Ovary (tissue), 9 donors: ENCODE data around the gene SCYL1. TPM values are rescaled to one million over a fixed set of nuclear protein-coding genes. Genes with fewer than 3 reads are reported as not detected.
"Not testable (repeated sequence)": the region's sequence is repeated elsewhere in the genome, so short reads cannot be mapped to it uniquely, and the experiment has no call there.

Experiments used
- DNase-seq, 5 donors: peaks; one replicate each; pipeline ENCODE4 v3.0.0-alpha.2; 2019 to 2020
- H3K27ac ChIP-seq, 2 donors: fragments of 200-600 bp; one replicate each; pipeline versions ENCODE4 v1.5.1 to v1.8.0; 2019 to 2022
- H3K27me3 ChIP-seq: fragments of 200-600 bp; one replicate; pipeline ENCODE4 v1.8.0; 2022
- H3K36me3 ChIP-seq: fragments of 200-600 bp; sonication (generic); one replicate; pipeline ENCODE4 v1.5.1; 2019
- H3K4me1 ChIP-seq: one replicate; pipeline ENCODE4 v1.8.1; 2013; ENCODE audit warnings: mild to moderate bottlenecking, moderate library complexity; ENCODE audit not compliant: insufficient read depth
- H3K4me3 ChIP-seq: fragments of 200-600 bp; sonication (generic); one replicate; pipeline ENCODE4 v1.5.1; 2017
- H3K9me3 ChIP-seq, 2 donors: fragments of 200-600 bp in 1 of 2; sonication (generic) in 1 of 2; one replicate each; pipeline versions ENCODE4 v1.5.1 to v1.8.1; 2013 to 2019; ENCODE audit warnings: mild to moderate bottlenecking in 1 of 2, moderate library complexity in 1 of 2
- EP300 ChIP-seq: sonication (generic); formaldehyde crosslinking; IDR thresholded peaks from one replicate; pipeline ENCODE4 v1.6.1; 2017; ENCODE audit warnings: antibody characterized with exemption
- POLR2A ChIP-seq: fragments of 450-650 bp; IDR thresholded peaks from one replicate; pipeline ENCODE4 v1.6.1; 2017; ENCODE audit warnings: antibody characterized with exemption, mild to moderate bottlenecking, moderate library complexity
- WGBS, 3 donors: extraction: QIAGEN DNeasy Blood & Tissue Kit in 1 of 3; methylation state at CpG; one replicate each; pipeline versions ENCODE4 v1.1.5 to v1.1.7; 2013 to 2017; 5-methylcytosine and 5-hydroxymethylcytosine counted together
- intact Hi-C, 4 donors: fragments of 100-400 bp; cut with DNase I; formaldehyde crosslinking; loops; one replicate each; pipeline versions ENCODE4 v1.11.0 to v1.15.1; 2022 to 2023
- polyA plus RNA-seq, 2 donors: library from polyadenylated mRNA; stranded (reverse); fragments of 200-250 nt in 1 of 2; fragments of 350-450 nt in 1 of 2; fragmentation: Illumina TruSeq in 1 of 2; extraction: RNeasy Lipid Tissue Mini Kit (QIAGEN cat#74804) in 1 of 2; gene quantifications; one replicate each; pipeline ENCODE4 v1.2.3, GENCODE V29; 2013 to 2014
- total RNA-seq, 7 donors: library from RNA; depleted of rRNA in 2 of 7; stranded (reverse); fragments of >200 nt in 2 of 7; fragmentation: NEBNext Ultra II Directional in 3 of 7; extraction: Animal tissue kit (Norgen Biotek cat#: 25700) in 3 of 7; gene quantifications; one replicate each; pipeline versions ENCODE4 v1.1.0 to v1.2.4, GENCODE V29; 2016 to 2023
- TF ChIP-seq, protein P1 (sequence below), 3 donors: fragments of 450-650 bp in 2 of 3; fragments of 200-600 bp in 1 of 3; IDR thresholded peaks; one replicate each; pipeline versions ENCODE4 v1.5.1 to v1.8.0; 2016 to 2022; ENCODE audit warnings: antibody characterized with exemption in 3 of 3, mild to moderate bottlenecking in 1 of 3
- donor health status: DM: no; HTN: no; CAD: no; lungs with moderate emphysema.
- donor health status: DM: no; HTN: no; CAD: no.
- donor health status: Bipolar disorder and iron deficiency.
- donor health status: DM: yes; HTN: yes; CAD: no.
- donor health status: DM: no; HTN: no; CAD: no.
- donor health status: DM: yes; HTN: yes; CAD: no.

Gene SCYL1
- total and polyA plus RNA-seq, 9 donors: 11.7 to 118 (median 86.6) TPM

DNA sequence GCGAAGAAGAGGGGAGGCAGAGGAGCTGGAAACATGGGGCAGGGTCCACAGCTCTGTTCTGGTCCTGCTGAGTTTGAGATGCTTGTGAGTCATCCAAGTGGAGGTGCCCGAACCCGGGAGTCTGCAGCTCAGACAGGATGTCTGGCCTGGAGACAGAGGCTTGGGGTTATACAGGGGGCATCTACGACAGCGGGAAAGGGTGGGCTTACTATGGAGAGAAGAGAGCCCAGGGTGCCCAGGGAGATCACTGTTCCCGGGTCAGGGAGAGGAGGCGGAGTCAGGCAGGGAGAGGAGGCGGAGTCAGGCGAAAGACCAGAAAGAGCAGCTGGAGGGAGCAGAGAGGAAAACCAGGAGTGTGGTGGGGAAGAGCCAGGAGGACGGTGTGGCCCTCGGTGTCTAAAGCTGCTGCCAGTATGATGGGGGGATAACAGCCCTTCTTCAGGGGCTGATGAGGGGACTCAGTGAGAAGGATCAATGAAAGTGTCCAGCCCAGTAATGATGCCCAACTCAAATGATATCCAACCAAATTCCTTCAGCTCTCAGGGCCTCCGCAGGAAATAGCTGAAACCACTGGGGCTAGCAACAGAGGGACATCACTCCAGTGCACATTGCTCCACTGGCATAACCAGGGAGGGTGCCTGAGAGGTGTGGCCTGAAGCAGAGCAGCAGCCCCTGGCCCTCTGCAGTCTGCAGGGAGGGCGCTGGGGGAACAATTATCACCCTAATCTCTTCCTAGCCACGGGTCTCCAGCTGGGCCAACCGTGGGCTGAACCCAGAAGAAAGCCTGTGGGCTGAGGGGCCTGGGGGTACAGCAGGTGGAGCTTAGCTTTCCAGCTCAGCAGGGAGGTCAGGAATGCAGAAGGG is 35.9 kb downstream of the SCYL1 start:
- no peaks in the 10 kb centered on the region for H3K36me3 ChIP-seq
- no peaks in the 10 kb centered on the region for H3K9me3 ChIP-seq
- DNase-seq: peak; percentile 80 to 86 (median 82)
- peaks cover 28% of the 10 kb centered on the region for H3K4me1 ChIP-seq
- no peaks in the 10 kb centered on the region for H3K27me3 ChIP-seq
- peak overlapping the region; percentile 80 to 100 for H3K27ac ChIP-seq
- 8 to 13% (median 10%) methylated on average over 15 of the region's 15 CpGs for WGBS, 3 donors
- intact Hi-C loops: no loop called here
- no peak overlapping the region for H3K4me3 ChIP-seq
- TF ChIP-seq EP300 (no peak), POLR2A (no peak)

DNA sequence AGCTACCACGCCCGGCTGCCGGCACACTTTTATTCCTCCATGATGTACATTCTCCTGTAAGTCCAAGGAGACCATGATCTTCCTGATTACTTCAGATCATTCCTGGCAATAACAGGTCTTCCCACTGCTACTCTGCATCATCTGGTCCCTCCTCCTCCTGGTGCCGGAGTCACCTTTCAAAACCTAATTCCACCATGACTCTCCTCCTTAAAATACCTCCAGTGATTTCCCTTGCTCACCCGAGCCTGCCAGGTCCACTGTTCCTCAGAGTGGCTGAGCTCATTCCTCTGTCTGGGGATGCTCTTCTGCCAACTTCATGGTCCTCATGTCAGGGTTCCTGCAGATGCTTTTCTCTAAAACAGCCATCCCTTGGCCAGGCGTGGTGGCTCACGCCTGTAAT is 37.1 kb downstream of the SCYL1 start:
- H3K9me3 ChIP-seq: no peaks in the 10 kb centered on the region
- no peak overlapping the region for H3K27ac ChIP-seq
- no peak overlapping the region for H3K4me3 ChIP-seq
- 74 to 86% (median 80%) methylated on average over 7 of the region's 7 CpGs for WGBS, 3 donors
- no peaks in the 10 kb centered on the region for H3K27me3 ChIP-seq
- intact Hi-C loops: no loop called here
- no peaks in the 10 kb centered on the region for H3K36me3 ChIP-seq
- DNase-seq: no peak
- peaks cover 20% of the 10 kb centered on the region for H3K4me1 ChIP-seq
- no peak for TF ChIP-seq EP300
- TF ChIP-seq, protein P1, sequence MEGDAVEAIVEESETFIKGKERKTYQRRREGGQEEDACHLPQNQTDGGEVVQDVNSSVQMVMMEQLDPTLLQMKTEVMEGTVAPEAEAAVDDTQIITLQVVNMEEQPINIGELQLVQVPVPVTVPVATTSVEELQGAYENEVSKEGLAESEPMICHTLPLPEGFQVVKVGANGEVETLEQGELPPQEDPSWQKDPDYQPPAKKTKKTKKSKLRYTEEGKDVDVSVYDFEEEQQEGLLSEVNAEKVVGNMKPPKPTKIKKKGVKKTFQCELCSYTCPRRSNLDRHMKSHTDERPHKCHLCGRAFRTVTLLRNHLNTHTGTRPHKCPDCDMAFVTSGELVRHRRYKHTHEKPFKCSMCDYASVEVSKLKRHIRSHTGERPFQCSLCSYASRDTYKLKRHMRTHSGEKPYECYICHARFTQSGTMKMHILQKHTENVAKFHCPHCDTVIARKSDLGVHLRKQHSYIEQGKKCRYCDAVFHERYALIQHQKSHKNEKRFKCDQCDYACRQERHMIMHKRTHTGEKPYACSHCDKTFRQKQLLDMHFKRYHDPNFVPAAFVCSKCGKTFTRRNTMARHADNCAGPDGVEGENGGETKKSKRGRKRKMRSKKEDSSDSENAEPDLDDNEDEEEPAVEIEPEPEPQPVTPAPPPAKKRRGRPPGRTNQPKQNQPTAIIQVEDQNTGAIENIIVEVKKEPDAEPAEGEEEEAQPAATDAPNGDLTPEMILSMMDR (IDR thresholded peaks at IDR 0.05): no peak
- no peak for TF ChIP-seq POLR2A

DNA sequence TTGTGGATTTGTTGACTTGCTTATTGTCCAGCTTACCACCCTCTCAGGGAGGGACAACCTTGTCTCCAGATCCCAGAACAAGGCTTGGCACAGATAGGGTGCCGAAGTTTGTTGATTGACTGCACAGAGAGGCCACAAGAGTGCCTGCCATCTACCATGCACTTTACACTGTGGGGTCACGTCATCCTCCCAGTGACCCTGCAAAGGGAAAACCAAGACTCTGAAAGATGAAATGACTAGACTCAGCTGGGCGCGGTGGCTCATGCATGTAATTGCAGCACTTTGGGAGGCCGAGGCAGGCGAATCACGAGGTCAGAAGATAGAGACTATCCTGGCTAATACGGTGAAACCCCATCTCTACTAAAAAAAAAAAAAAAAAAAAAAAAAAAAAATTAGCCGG is 37.9 kb downstream of the SCYL1 start:
- no peaks in the 10 kb centered on the region for H3K9me3 ChIP-seq
- no peaks in the 10 kb centered on the region for H3K36me3 ChIP-seq
- peaks cover 20% of the 10 kb centered on the region for H3K4me1 ChIP-seq
- TF ChIP-seq EP300: no peak
- no peak for TF ChIP-seq POLR2A
- H3K4me3 ChIP-seq: no peak overlapping the region
- no peaks in the 10 kb centered on the region for H3K27me3 ChIP-seq
- DNase-seq: no peak
- H3K27ac ChIP-seq: no peak overlapping the region
- 78 to 86% (median 81%) methylated on average over 9 of the region's 9 CpGs for WGBS, 3 donors
- intact Hi-C loops: no loop called here

DNA sequence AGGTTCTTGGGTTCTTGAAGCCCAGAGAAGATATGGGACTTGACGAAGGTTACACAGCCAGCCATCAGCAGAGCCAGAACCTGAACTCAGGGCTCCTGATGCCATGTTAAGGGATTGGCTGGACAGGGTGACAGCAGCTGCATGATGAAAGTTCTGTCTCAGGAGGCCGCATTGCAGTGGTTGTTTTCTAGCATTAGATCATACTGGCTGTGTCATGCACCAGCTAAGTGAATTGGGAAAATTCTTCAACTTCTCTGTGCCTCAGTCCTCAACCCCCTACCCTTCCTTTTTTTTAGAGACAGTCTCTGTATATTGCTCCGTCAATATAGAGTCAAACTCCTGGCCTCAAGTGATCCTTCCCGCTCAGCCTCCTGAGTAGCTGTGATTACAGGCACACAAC is 38.7 kb downstream of the SCYL1 start:
- Histone ChIP-seq H3K36me3 (no peaks in the 10 kb centered on the region), H3K9me3 (no peaks in the 10 kb centered on the region), H3K4me3 (no peak overlapping the region), H3K27me3 (no peaks in the 10 kb centered on the region), H3K4me1 (peaks cover 20% of the 10 kb centered on the region), H3K27ac (no peak overlapping the region)
- 91 to 96% (median 93%) methylated on average over 4 of the region's 4 CpGs for WGBS, 3 donors
- intact Hi-C loops: no loop called here
- no peak for DNase-seq
- TF ChIP-seq, protein P1 (IDR thresholded peaks at IDR 0.05): no peak
- TF ChIP-seq EP300: no peak
- TF ChIP-seq POLR2A: no peak

DNA sequence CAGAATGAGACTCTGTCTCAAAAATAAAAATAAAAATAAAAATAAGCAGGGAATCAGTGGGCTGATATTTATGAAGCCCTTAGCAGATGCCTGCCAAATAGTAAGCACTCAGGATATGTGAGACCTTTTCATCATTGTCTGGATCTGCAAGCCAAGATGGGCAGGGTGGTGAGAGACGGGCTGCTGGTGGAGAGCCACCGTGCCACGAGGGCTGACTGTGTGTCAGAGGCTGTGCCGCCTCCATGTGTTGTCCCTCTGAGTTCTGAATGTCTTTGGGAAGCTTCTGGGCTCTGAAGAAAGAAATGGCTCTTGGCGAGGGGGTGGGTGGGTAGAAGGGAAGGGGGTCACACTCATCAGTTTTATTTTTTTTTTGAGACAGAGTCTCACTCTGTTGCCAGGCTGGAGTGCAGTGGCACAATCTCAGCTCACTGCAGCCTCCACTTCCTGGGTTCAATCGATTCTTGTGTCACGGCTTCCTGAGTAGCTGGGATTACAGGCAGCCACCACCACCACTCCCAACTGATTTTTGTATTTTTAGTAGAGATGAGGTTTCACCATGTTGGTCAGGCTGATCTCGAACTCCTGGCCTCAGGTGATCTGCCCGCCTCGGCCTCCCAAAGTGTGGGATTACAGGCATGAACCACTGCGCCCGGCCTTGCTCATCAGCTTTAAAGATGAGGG is 40.1 kb downstream of the SCYL1 start:
- H3K27me3 ChIP-seq, H3K27ac ChIP-seq, H3K36me3 ChIP-seq, DNase-seq, H3K4me3 ChIP-seq, H3K9me3 ChIP-seq, intact Hi-C loops: not testable (repeated sequence)
- WGBS, 3 donors: 89 to 94% (median 89%) methylated on average over 12 of the region's 12 CpGs
- peaks cover 13% of the 10 kb centered on the region for H3K4me1 ChIP-seq
